NT2/D1 (cell line): ENCODE measurements around the gene MACROH2A2.

Experiments used
- DNase-seq: peaks from one replicate; pipeline ENCODE4 v3.0.0-alpha.2; 2011; ENCODE audit warnings: low read depth, low spot score
- H3K27me3 ChIP-seq: 2 replicates; pipeline ENCODE4 v1.6.0; 2011; ENCODE audit warnings: mild to moderate bottlenecking; ENCODE audit not compliant: insufficient read length, insufficient read depth
- H3K36me3 ChIP-seq: 2 replicates; pipeline ENCODE4 v1.6.1; 2011; ENCODE audit warnings: mild to moderate bottlenecking, low read length, mixed read lengths; ENCODE audit not compliant: insufficient read depth, insufficient read length
- H3K4me1 ChIP-seq: 2 replicates; pipeline ENCODE4 v1.5.1; 2011; ENCODE audit not compliant: insufficient read depth, insufficient read length
- H3K4me3 ChIP-seq: 2 replicates; pipeline ENCODE4 v1.5.1; 2011; ENCODE audit warnings: low read depth; ENCODE audit not compliant: insufficient read length
- H3K9ac ChIP-seq: 2 replicates; pipeline ENCODE4 v1.6.0; 2011; ENCODE audit warnings: low read depth; ENCODE audit not compliant: insufficient read length
- H3K9me3 ChIP-seq: 2 replicates; pipeline ENCODE4 v1.5.1; 2011; ENCODE audit warnings: mild to moderate bottlenecking, low read length; ENCODE audit not compliant: insufficient read depth
- SUZ12 ChIP-seq: IDR thresholded peaks from 2 replicates; pipeline ENCODE4 v1.6.1; 2011; ENCODE audit not compliant: insufficient read length, insufficient read depth; ENCODE audit errors: extremely low read depth
- YY1 ChIP-seq: IDR thresholded peaks from 2 replicates; pipeline ENCODE4 v1.6.1; 2011; ENCODE audit not compliant: insufficient read length, insufficient read depth
- ZNF274 ChIP-seq: IDR thresholded peaks from 2 replicates; pipeline ENCODE4 v1.6.1; 2011; ENCODE audit warnings: mild to moderate bottlenecking, low read depth, low read length

MACROH2A2 gene

GRCh38 chr10:70055550-70055949, 2.9 kb downstream of the MACROH2A2 start:
- Histone ChIP-seq H3K4me1 (no peaks in the 10 kb centered on the region), H3K9ac (no peak overlapping the region), H3K9me3 (no peaks in the 10 kb centered on the region)

GRCh38 chr10:70057306-70057705, 4.7 kb downstream of the MACROH2A2 start:
- DNase-seq = no peak
- Histone ChIP-seq H3K4me1 (no peaks in the 10 kb centered on the region), H3K9me3 (no peaks in the 10 kb centered on the region), H3K9ac (no peak overlapping the region), H3K27me3 (no peaks in the 10 kb centered on the region), H3K36me3 (peaks cover 4% of the 10 kb centered on the region), H3K4me3 (no peak overlapping the region)
- TF ChIP-seq ZNF274 (no peak), SUZ12 (no peak), YY1 (no peak)

More at GRCh38 chr10:70055550-70055949, 2.9 kb downstream of the MACROH2A2 start:
- no peak overlapping the region for H3K4me3 ChIP-seq
- DNase-seq = no peak
- no peak for TF ChIP-seq YY1
- TF ChIP-seq ZNF274 = no peak
- no peak for TF ChIP-seq SUZ12
- peaks cover 13% of the 10 kb centered on the region for H3K27me3 ChIP-seq
- H3K36me3 ChIP-seq = peaks cover 4% of the 10 kb centered on the region

GRCh38 chr10:70060389-70060788, 7.7 kb downstream of the MACROH2A2 start:
- TF ChIP-seq SUZ12 = no peak
- no peak for TF ChIP-seq YY1
- no peak for TF ChIP-seq ZNF274
- Histone ChIP-seq H3K9me3 (no peaks in the 10 kb centered on the region), H3K27me3 (no peaks in the 10 kb centered on the region), H3K4me1 (peaks cover 2% of the 10 kb centered on the region), H3K4me3 (no peak overlapping the region), H3K9ac (no peak overlapping the region), H3K36me3 (peaks cover 7% of the 10 kb centered on the region)
- DNase-seq = no peak

GRCh38 chr10:70063418-70064098, 10.9 kb downstream of the MACROH2A2 start:
- H3K4me3 ChIP-seq = no peak overlapping the region
- H3K4me1 ChIP-seq = peaks cover 2% of the 10 kb centered on the region
- peaks cover 7% of the 10 kb centered on the region for H3K36me3 ChIP-seq
- no peaks in the 10 kb centered on the region for H3K9me3 ChIP-seq
- TF ChIP-seq YY1 (no peak), SUZ12 (no peak), ZNF274 (no peak)
- H3K9ac ChIP-seq = no peak overlapping the region
- H3K27me3 ChIP-seq = no peaks in the 10 kb centered on the region
- DNase-seq = no peak

GRCh38 chr10:70064486-70064885, 11.8 kb downstream of the MACROH2A2 start:
- H3K4me1 ChIP-seq = peaks cover 2% of the 10 kb centered on the region
- no peak overlapping the region for H3K9ac ChIP-seq
- TF ChIP-seq YY1 (no peak), ZNF274 (no peak), SUZ12 (no peak)
- no peaks in the 10 kb centered on the region for H3K27me3 ChIP-seq
- H3K4me3 ChIP-seq = no peak overlapping the region
- H3K9me3 ChIP-seq = no peaks in the 10 kb centered on the region
- no peak for DNase-seq
- H3K36me3 ChIP-seq = peaks cover 7% of the 10 kb centered on the region

GRCh38 chr10:70066190-70066589, 13.5 kb downstream of the MACROH2A2 start:
- Histone ChIP-seq H3K9me3 (no peaks in the 10 kb centered on the region), H3K4me1 (peaks cover 2% of the 10 kb centered on the region), H3K36me3 (peaks cover 3% of the 10 kb centered on the region), H3K4me3 (no peak overlapping the region), H3K9ac (no peak overlapping the region), H3K27me3 (no peaks in the 10 kb centered on the region)
- TF ChIP-seq YY1 (no peak), SUZ12 (no peak), ZNF274 (no peak)
- no peak for DNase-seq

- no peak overlapping the region for H3K4me3 ChIP-seq
- H3K9me3 ChIP-seq = no peaks in the 10 kb centered on the region
- DNase-seq = no peak
- H3K27me3 ChIP-seq = no peaks in the 10 kb centered on the region
- H3K4me1 ChIP-seq = peaks cover 2% of the 10 kb centered on the region
- no peak overlapping the region for H3K9ac ChIP-seq
- peaks cover 3% of the 10 kb centered on the region for H3K36me3 ChIP-seq
- TF ChIP-seq ZNF274 = no peak
- TF ChIP-seq SUZ12 = no peak
- TF ChIP-seq YY1 = no peak
These were observed 14.9 kb downstream of the MACROH2A2 start for GRCh38 chr10:70067586-70067985.
